Measurements from ENCODE around the gene APLP1. TPM values are rescaled to one million over a fixed set of nuclear protein-coding genes. Genes with fewer than 3 reads are reported as not detected.

The APLP1 gene
- total RNA-seq, 2 donors from 2014 or later = 17.5 to 33.6 TPM

- DNase-seq (ENCODE audit: low spot score) = no peak
- TF ChIP-seq CTCF (IDR thresholded peaks at IDR 0.05) = no peak
- Histone ChIP-seq H3K27ac (peak within 1 kb of the TSS; percentile 48 to 85), H3K36me3 (peaks cover 2% of the 10 kb centered on the region), H3K9me3 (no peaks in the 10 kb centered on the region), H3K4me3 (peak within 1 kb of the TSS in 1 of 2 donors; percentile 21), H3K4me1 (peaks cover 0 to 25% of the 10 kb centered on the region in 2 donors), H3K27me3 (no peaks in the 10 kb centered on the region)
These were observed 33.7 kb downstream of the APLP1 start, which contains the start of gene HCST for GRCh38 chr19:35901854-35902661. Gene HCST, plus strand, starts transcription at chr19:35902529. Its CDS starts 65 bp downstream, at chr19:35902594.

GRCh38 chr19:35902870-35903475 lies 34.6 kb downstream of the APLP1 start:
- H3K4me1 ChIP-seq = peaks cover 0 to 20% of the 10 kb centered on the region in 2 donors
- TF ChIP-seq CTCF (IDR thresholded peaks at IDR 0.05) = no peak
- peak overlapping the region; percentile 48 to 85 for H3K27ac ChIP-seq
- peak overlapping the region in 1 of 2 donors; percentile 21 for H3K4me3 ChIP-seq
- no peaks in the 10 kb centered on the region for H3K27me3 ChIP-seq
- no peaks in the 10 kb centered on the region for H3K9me3 ChIP-seq
- no peaks in the 10 kb centered on the region for H3K36me3 ChIP-seq
- DNase-seq (ENCODE audit: low spot score) = no peak

- no peak for TF ChIP-seq CTCF (IDR thresholded peaks at IDR 0.05)
- peak; percentile 79 for DNase-seq (ENCODE audit: low spot score)
- no peaks in the 10 kb centered on the region for H3K9me3 ChIP-seq
- H3K4me3 ChIP-seq = peak overlapping the region in 1 of 2 donors; percentile 21
- no peaks in the 10 kb centered on the region for H3K27me3 ChIP-seq
- H3K36me3 ChIP-seq = no peaks in the 10 kb centered on the region
- H3K4me1 ChIP-seq = peaks cover 0 to 13% of the 10 kb centered on the region in 2 donors
- peak overlapping the region; percentile 53 to 85 for H3K27ac ChIP-seq
These were observed 35.3 kb downstream of the APLP1 start for GRCh38 chr19:35903550-35904179.

GRCh38 chr19:35904311-35905068 lies 36.1 kb downstream of the APLP1 start:
- H3K4me3 ChIP-seq = no peak overlapping the region
- peaks cover 0 to 8% of the 10 kb centered on the region in 2 donors for H3K4me1 ChIP-seq
- DNase-seq (ENCODE audit: low spot score) = no peak
- no peak for TF ChIP-seq CTCF (IDR thresholded peaks at IDR 0.05)
- no peaks in the 10 kb centered on the region for H3K36me3 ChIP-seq
- H3K9me3 ChIP-seq = no peaks in the 10 kb centered on the region
- peak overlapping the region; percentile 19 to 53 for H3K27ac ChIP-seq
- no peaks in the 10 kb centered on the region for H3K27me3 ChIP-seq

- Histone ChIP-seq H3K27me3 (no peaks in the 10 kb centered on the region), H3K27ac (peak overlapping the region in 1 of 2 donors; percentile 10), H3K9me3 (no peaks in the 10 kb centered on the region), H3K4me3 (no peak overlapping the region), H3K4me1 (peaks cover 0 to 8% of the 10 kb centered on the region in 2 donors), H3K36me3 (no peaks in the 10 kb centered on the region)
- no peak for DNase-seq (ENCODE audit: low spot score)
- no peak for TF ChIP-seq CTCF (IDR thresholded peaks at IDR 0.05)
These were observed 36.9 kb downstream of the APLP1 start for GRCh38 chr19:35905178-35905727.

Data from right atrium auricular region (tissue), 2 donors.